Mucosa of descending colon (tissue), 3 donors: Measurements from ENCODE around the gene CBFA2T3. TPM values are rescaled to one million over a fixed set of nuclear protein-coding genes. Genes with fewer than 3 reads are reported as not detected.
A peak's percentile ranks its signal among the peaks of the same experiment; 100 is the strongest.

Experiments used
- ATAC-seq: fragments of 200-7000 bp; cut with Tn5 transposase; one replicate; pipeline ENCODE4 v1.9.1; 2020; ENCODE audit warnings: mild to moderate bottlenecking, moderate library complexity
- DNase-seq, 3 donors: peaks; one replicate each; pipeline ENCODE4 v3.0.0-alpha.2; 2020
- H3K36me3 ChIP-seq: fragments of 200-600 bp; one replicate; pipeline ENCODE4 v1.8.0; 2021; ENCODE audit warnings: low read depth, mild to moderate bottlenecking
- H3K4me1 ChIP-seq: fragments of 200-600 bp; one replicate; pipeline ENCODE4 v1.8.0; 2021; ENCODE audit warnings: low read depth, mild to moderate bottlenecking
- H3K4me3 ChIP-seq: fragments of 200-600 bp; one replicate; pipeline ENCODE4 v1.8.0; 2021; ENCODE audit warnings: mild to moderate bottlenecking
- H3K9me3 ChIP-seq: fragments of 200-600 bp; one replicate; pipeline ENCODE4 v1.8.0; 2021; ENCODE audit warnings: mild to moderate bottlenecking
- CTCF ChIP-seq: fragments of 200-600 bp; IDR thresholded peaks from one replicate; pipeline ENCODE4 v1.8.0; 2022; ENCODE audit warnings: antibody characterized with exemption, mild to moderate bottlenecking
- intact Hi-C, 2 donors: fragments of 100-400 bp; cut with DNase I in 1 of 2; cut with micrococcal nuclease in 1 of 2; formaldehyde crosslinking; loops; one replicate each; pipeline versions ENCODE4 v1.11.0 to v1.11.1; 2022; cut with DNase I, micrococcal nuclease
- total RNA-seq, 3 donors: library from RNA; stranded (reverse); fragmentation: NEBNext Ultra II Directional in 2 of 3; extraction: Animal tissue kit (Norgen Biotek cat#: 25700) in 2 of 3; gene quantifications; one replicate each; pipeline versions ENCODE4 v1.2.1 to v1.2.4, GENCODE V29; 2021 to 2023
- donor health status: DM: no; HTN: no; CAD: no; lungs with moderate emphysema.
- donor health status: DM: no; HTN: no; CAD: no.
- donor health status: DM: no; HTN: yes; CAD: no.

The CBFA2T3 gene
- total RNA-seq, 3 donors from 2014 or later = 6.9 to 12.8 (median 8.4) TPM

DNA sequence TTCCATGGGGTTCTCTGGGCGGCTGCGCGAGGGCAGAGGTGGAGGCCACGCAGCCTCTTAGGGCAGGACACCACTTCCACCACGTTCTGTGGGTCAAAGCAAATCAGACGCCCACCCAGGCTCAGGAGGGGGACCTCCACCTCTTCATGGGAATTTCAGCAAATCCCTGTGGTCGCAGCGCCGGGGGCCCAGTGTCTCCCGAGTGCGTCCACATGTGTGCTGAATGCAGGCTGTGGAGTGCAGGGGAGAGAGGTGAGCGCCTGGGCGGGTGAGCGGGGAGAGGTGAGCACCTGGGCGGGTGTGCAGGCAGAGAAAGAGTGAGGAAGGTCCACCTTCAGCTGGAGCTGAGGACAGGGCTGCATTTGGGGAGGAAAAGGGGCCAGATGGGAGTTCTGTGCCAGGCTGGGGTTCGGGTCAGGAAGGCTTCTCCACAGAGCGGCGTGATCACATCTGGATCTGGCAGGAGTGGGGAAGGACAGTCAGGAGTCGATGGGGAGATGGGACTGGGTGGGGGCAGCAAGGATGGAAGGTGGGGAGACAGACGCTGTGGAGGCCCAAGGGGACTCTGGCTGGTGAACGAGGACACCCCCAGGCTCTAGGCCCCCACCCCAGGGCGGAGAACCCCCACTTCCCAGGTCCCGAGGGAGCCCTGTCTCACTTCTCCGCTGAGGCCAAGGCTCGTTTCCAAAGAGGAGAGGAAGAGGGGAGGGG lies 36.8 kb upstream of the CBFA2T3 start:
- no peaks in the 10 kb centered on the region for H3K4me1 ChIP-seq

DNA sequence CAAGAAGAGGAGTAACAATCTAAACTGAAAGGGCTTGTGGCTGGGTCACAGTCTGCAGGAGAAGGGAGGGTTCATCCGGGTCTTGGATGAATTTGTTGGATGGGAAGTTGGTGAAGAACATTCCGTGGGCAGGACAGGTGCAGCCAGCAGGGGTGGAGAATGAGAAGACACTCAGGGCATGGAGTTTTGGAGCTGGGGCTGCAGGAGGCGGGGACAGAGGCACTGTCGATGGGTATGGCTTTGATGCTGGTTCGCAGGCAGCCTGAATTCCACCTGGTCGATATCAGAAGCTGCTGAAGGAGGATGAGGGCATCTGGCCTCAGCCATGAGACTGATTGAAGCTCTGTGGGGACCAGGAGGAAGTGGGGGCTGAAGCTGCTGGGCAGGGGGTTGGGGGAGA lies 36.1 kb upstream of the CBFA2T3 start:
- no peaks in the 10 kb centered on the region for H3K4me1 ChIP-seq
- no peak for ATAC-seq
- no peaks in the 10 kb centered on the region for H3K36me3 ChIP-seq
- no peaks in the 10 kb centered on the region for H3K9me3 ChIP-seq
- intact Hi-C loops = no loop called here
- H3K4me3 ChIP-seq = no peak overlapping the region
- TF ChIP-seq CTCF = no peak
- peak in 1 of 3 donors; percentile 12 for DNase-seq

More for the DNA sequence above, 36.8 kb upstream of the CBFA2T3 start:
- DNase-seq = peak in 2 of 3 donors; percentile 9 to 28
- ATAC-seq = no peak
- no peaks in the 10 kb centered on the region for H3K9me3 ChIP-seq
- H3K4me3 ChIP-seq = no peak overlapping the region
- intact Hi-C loops = no loop called here
- no peaks in the 10 kb centered on the region for H3K36me3 ChIP-seq
- TF ChIP-seq CTCF = no peak

- no peak for TF ChIP-seq CTCF
- no peak for ATAC-seq
- no peak for DNase-seq
- Histone ChIP-seq H3K9me3 (no peaks in the 10 kb centered on the region), H3K4me3 (no peak overlapping the region), H3K4me1 (no peaks in the 10 kb centered on the region), H3K36me3 (no peaks in the 10 kb centered on the region)
- intact Hi-C loops = no loop called here
Observed at GRCh38 chr16:89012622-89012995, 35.6 kb upstream of the CBFA2T3 start.

DNA sequence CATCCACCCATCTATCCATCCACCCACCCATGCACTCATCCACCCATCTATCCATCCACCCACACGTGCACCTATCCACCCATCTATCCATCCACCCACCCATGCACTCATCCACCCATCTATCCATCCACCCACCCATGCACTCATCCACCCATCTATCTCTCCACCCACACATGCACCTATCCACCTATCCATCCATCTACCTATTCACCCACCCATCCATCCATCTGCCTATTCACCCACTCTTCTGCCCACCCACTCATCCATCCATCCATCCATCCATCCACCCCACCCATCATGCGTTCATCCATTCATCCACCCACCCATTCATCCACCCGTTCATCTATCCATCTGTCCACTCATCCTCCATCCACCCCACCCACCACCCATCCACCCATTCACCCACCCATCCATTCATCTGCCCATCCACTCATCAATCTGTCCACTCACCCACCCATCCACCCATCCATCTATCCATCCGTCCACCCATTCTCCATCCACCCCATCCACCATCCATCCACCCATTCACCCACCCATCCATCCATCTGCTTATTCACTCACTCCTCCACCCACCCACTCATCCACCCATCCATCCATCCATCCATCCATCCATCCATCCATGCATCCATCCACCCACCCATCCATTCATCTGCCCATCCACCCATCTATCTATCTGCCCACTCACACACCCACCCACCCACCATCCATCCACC lies 35.1 kb upstream of the CBFA2T3 start:
- no peaks in the 10 kb centered on the region for H3K9me3 ChIP-seq
- no peak for TF ChIP-seq CTCF

GRCh38 chr16:89010210-89010925 lies 33.4 kb upstream of the CBFA2T3 start:
- ATAC-seq (no peak), DNase-seq (peak in 2 of 3 donors; percentile 14 to 37)
- no peak for TF ChIP-seq CTCF
- intact Hi-C loops = no loop called here
- no peaks in the 10 kb centered on the region for H3K36me3 ChIP-seq
- H3K9me3 ChIP-seq = no peaks in the 10 kb centered on the region
- no peaks in the 10 kb centered on the region for H3K4me1 ChIP-seq
- H3K4me3 ChIP-seq = no peak overlapping the region

More for the DNA sequence above, 35.1 kb upstream of the CBFA2T3 start:
- Histone ChIP-seq H3K36me3 (no peaks in the 10 kb centered on the region), H3K4me3 (no peak overlapping the region), H3K4me1 (no peaks in the 10 kb centered on the region)
- ATAC-seq (no peak), DNase-seq (peak in 1 of 3 donors; percentile 4)
- intact Hi-C loops = no loop called here
